ENCODE results near the gene ADAMTSL4. TPM values are rescaled to one million over a fixed set of nuclear protein-coding genes. Genes with fewer than 3 reads are reported as not detected.

ADAMTSL4 gene
- total RNA-seq, 3 donors from 2014 or later = 3.4 to 37.1 (median 10.2) TPM

- DNase-seq = peak in 1 of 3 donors; percentile 14
- intact Hi-C loops (cut with DNase I, micrococcal nuclease) = no loop called here
- ATAC-seq = no peak
- no peak overlapping the region for H3K4me3 ChIP-seq
- no peaks in the 10 kb centered on the region for H3K36me3 ChIP-seq (ENCODE audit: low read depth)
- H3K9me3 ChIP-seq = no peaks in the 10 kb centered on the region
- TF ChIP-seq CTCF (IDR thresholded peaks at IDR 0.05) = no peak
- H3K4me1 ChIP-seq (ENCODE audit: low read depth) = peaks cover 15% of the 10 kb centered on the region
Observed at GRCh38 chr1:150535511-150536287, 13.5 kb upstream of the ADAMTSL4 start.

- no peaks in the 10 kb centered on the region for H3K36me3 ChIP-seq (ENCODE audit: low read depth)
- H3K4me1 ChIP-seq (ENCODE audit: low read depth) = peaks cover 15% of the 10 kb centered on the region
- intact Hi-C loops (cut with DNase I, micrococcal nuclease) = no loop called here
- ATAC-seq = no peak
- DNase-seq = peak in 1 of 3 donors; percentile 14
- TF ChIP-seq CTCF (IDR thresholded peaks at IDR 0.05) = no peak
- H3K9me3 ChIP-seq = no peaks in the 10 kb centered on the region
- H3K4me3 ChIP-seq = no peak overlapping the region
Observed at GRCh38 chr1:150536836-150537731, 12.1 kb upstream of the ADAMTSL4 start.

- Histone ChIP-seq H3K9me3 (no peaks in the 10 kb centered on the region), H3K4me3 (no peak overlapping the region), H3K4me1 (ENCODE audit: low read depth) (peaks cover 11% of the 10 kb centered on the region), H3K36me3 (ENCODE audit: low read depth) (no peaks in the 10 kb centered on the region)
- DNase-seq (peak in 1 of 3 donors; percentile 25), ATAC-seq (no peak)
- intact Hi-C loops (cut with DNase I, micrococcal nuclease) = no loop called here
- no peak for TF ChIP-seq CTCF (IDR thresholded peaks at IDR 0.05)
Observed at GRCh38 chr1:150537732-150538684, 11.2 kb upstream of the ADAMTSL4 start.

GRCh38 chr1:150543500-150544143 lies 5.6 kb upstream of the ADAMTSL4 start:
- no peak overlapping the region for H3K4me3 ChIP-seq
- DNase-seq (no peak), ATAC-seq (peak; percentile 48)
- intact Hi-C loops (cut with DNase I, micrococcal nuclease) = no loop called here
- no peak for TF ChIP-seq CTCF (IDR thresholded peaks at IDR 0.05)
- peaks cover 4% of the 10 kb centered on the region for H3K4me1 ChIP-seq (ENCODE audit: low read depth)
- no peaks in the 10 kb centered on the region for H3K36me3 ChIP-seq (ENCODE audit: low read depth)
- H3K9me3 ChIP-seq = no peaks in the 10 kb centered on the region

- TF ChIP-seq CTCF (IDR thresholded peaks at IDR 0.05) = no peak
- intact Hi-C loops (cut with DNase I, micrococcal nuclease) = no loop called here
- no peaks in the 10 kb centered on the region for H3K9me3 ChIP-seq
- no peak for ATAC-seq
- peaks cover 4% of the 10 kb centered on the region for H3K4me1 ChIP-seq (ENCODE audit: low read depth)
- H3K36me3 ChIP-seq (ENCODE audit: low read depth) = no peaks in the 10 kb centered on the region
- no peak overlapping the region for H3K4me3 ChIP-seq
- DNase-seq = no peak
Observed at GRCh38 chr1:150544204-150544603, 5.0 kb upstream of the ADAMTSL4 start.
